HepG2 (cell line): ENCODE data around the gene ATP1A1. TPM values are rescaled to one million over a fixed set of nuclear protein-coding genes. Genes with fewer than 3 reads are reported as not detected.

Source experiments
- AFF4 ChIP-seq: sonication (generic); formaldehyde crosslinking; IDR thresholded peaks from 2 replicates; pipeline ENCODE4 v1.4.0; 2020; ENCODE audit warnings: missing genetic modification reagents
- GABPA ChIP-seq, 2 experiments: IDR thresholded peaks; 2 replicates each; pipeline ENCODE4 v1.6.1; 2011 to 2016; ENCODE audit warnings: low read depth in 2 of 2, low read length in 1 of 2, missing biosample characterization in 1 of 2, missing genetic modification characterization in 1 of 2
- LBX2 ChIP-seq: sonication (generic); formaldehyde crosslinking; IDR thresholded peaks from 2 replicates; pipeline ENCODE4 v1.5.0; 2020; ENCODE audit warnings: missing genetic modification reagents, mild to moderate bottlenecking, borderline replicate concordance
- MBD4 ChIP-seq: IDR thresholded peaks from 2 replicates; pipeline ENCODE4 v1.6.1; 2012; ENCODE audit warnings: low read length, inconsistent platforms, borderline replicate concordance
- MTERF4 ChIP-seq: sonication (generic); formaldehyde crosslinking; IDR thresholded peaks from 2 replicates; pipeline ENCODE4 v1.8.0; 2023; ENCODE audit warnings: mild to moderate bottlenecking, missing genetic modification reagents
- PRDM4 ChIP-seq: sonication (generic); formaldehyde crosslinking; IDR thresholded peaks from 2 replicates; pipeline ENCODE4 v1.9.0; 2021; ENCODE audit warnings: missing genetic modification reagents, borderline replicate concordance
- SMC3 ChIP-seq: IDR thresholded peaks from 2 replicates; pipeline ENCODE4 v1.6.1; 2011; ENCODE audit warnings: low read length, improper control_type of control experiment
- SOX6 ChIP-seq, 2 experiments: fragments of 450-650 bp in 1 of 2; sonication (generic) in 1 of 2; formaldehyde crosslinking in 1 of 2; IDR thresholded peaks; 2 replicates each; pipeline versions ENCODE4 v1.4.0 to v1.6.1; 2017 to 2020; ENCODE audit warnings: antibody characterized with exemption in 1 of 2, mild to moderate bottlenecking in 1 of 2, missing genetic modification reagents in 1 of 2
- TOE1 ChIP-seq: sonication (generic); formaldehyde crosslinking; IDR thresholded peaks from 2 replicates; pipeline ENCODE4 v1.4.0; 2020; ENCODE audit warnings: mild to moderate bottlenecking, missing genetic modification reagents
- ZNF121 ChIP-seq: sonication (generic); formaldehyde crosslinking; IDR thresholded peaks from 2 replicates; pipeline ENCODE4 v1.5.0; 2020; ENCODE audit warnings: mild to moderate bottlenecking, missing genetic modification reagents
- ZNF33A ChIP-seq: sonication (generic); formaldehyde crosslinking; IDR thresholded peaks from 2 replicates; pipeline ENCODE4 v1.5.1; 2020; ENCODE audit warnings: missing genetic modification reagents, mild to moderate bottlenecking, moderate library complexity, borderline replicate concordance
- ZNF609 ChIP-seq: sonication (generic); formaldehyde crosslinking; IDR thresholded peaks from 2 replicates; pipeline ENCODE4 v1.4.0; 2020; ENCODE audit warnings: mild to moderate bottlenecking, missing genetic modification reagents, borderline replicate concordance
- ZNF670 ChIP-seq: sonication (generic); formaldehyde crosslinking; IDR thresholded peaks from 2 replicates; pipeline ENCODE4 v1.8.0; 2022; ENCODE audit warnings: mild to moderate bottlenecking, missing genetic modification reagents, borderline replicate concordance
- polyA plus RNA-seq, 8 experiments: library from polyadenylated mRNA; depleted of rRNA in 3 of 8; stranded (reverse) in 7 of 8; unstranded in 1 of 8; fragments of >200 nt; fragmentation: Illumina TruSeq in 4 of 8; extraction: Trizol in 4 of 8; gene quantifications; 2 replicates each; pipeline versions ENCODE4 v1.2.1 to v1.2.3, GENCODE V29; 2011 to 2016; ENCODE audit warnings: low read depth in 4 of 8, missing spikeins in 1 of 8, mixed read lengths in 1 of 8; ENCODE audit not compliant: insufficient read depth in 1 of 8
- total RNA-seq, 5 experiments: library from RNA; depleted of rRNA; stranded (reverse); fragments of >200 nt; fragmentation: Illumina TruSeq; extraction: Trizol; gene quantifications; 2 replicates each; pipeline ENCODE4 v1.2.3, GENCODE V29; 2016; ENCODE audit warnings: low read depth in 1 of 5

ATP1A1 gene
- total and polyA plus RNA-seq, 2 of the 13 experiments (the other 11 are each of a cell fraction or from before 2014, with no cell fraction given) = 280 to 705 TPM

- TF ChIP-seq ZNF609 = peak; percentile 38; the same call in 1 of the 2 replicates
- TF ChIP-seq TOE1 = no peak
- TF ChIP-seq ZNF670 = no peak
- TF ChIP-seq SOX6 (IDR thresholded peaks at IDR 0.05) = no peak
- no peak for TF ChIP-seq SOX6 (CRISPR knock-in tag; IDR thresholded peaks at IDR 0.05)
- no peak for TF ChIP-seq GABPA (IDR thresholded peaks at IDR 0.05; ENCODE audit: low read depth, low read length)
- TF ChIP-seq GABPA (CRISPR knock-in tag; IDR thresholded peaks at IDR 0.05; ENCODE audit: low read depth) = no peak
- 0 out of 2 replicates have a peak, but pooled peaks have one; percentile 15 for TF ChIP-seq SMC3
- peak; percentile 86 for TF ChIP-seq ZNF121 (CRISPR knock-in tag)
- TF ChIP-seq ZNF33A = no peak
- TF ChIP-seq MTERF4 (CRISPR knock-in tag) = 0 out of 2 replicates have a peak, but pooled peaks have one; percentile 49
- no peak for TF ChIP-seq PRDM4 (CRISPR knock-in tag)
- no peak for TF ChIP-seq MBD4
- TF ChIP-seq LBX2 (CRISPR knock-in tag) = no peak
- no peak for TF ChIP-seq AFF4 (CRISPR knock-in tag)
Observed at GRCh38 chr1:116374353-116375147, 1.5 kb downstream of the ATP1A1 start (continued).
